Tracheal epithelial cell (primary cell): ENCODE results near the gene WNT8B. TPM values are rescaled to one million over a fixed set of nuclear protein-coding genes. Genes with fewer than 3 reads are reported as not detected.

ENCODE experiments used
- total RNA-seq: library from RNA; depleted of rRNA; stranded (reverse); fragments of >200 nt; gene quantifications from 2 replicates; pipeline ENCODE4 v1.2.1, GENCODE V29; 2014

The WNT8B gene, protein sequence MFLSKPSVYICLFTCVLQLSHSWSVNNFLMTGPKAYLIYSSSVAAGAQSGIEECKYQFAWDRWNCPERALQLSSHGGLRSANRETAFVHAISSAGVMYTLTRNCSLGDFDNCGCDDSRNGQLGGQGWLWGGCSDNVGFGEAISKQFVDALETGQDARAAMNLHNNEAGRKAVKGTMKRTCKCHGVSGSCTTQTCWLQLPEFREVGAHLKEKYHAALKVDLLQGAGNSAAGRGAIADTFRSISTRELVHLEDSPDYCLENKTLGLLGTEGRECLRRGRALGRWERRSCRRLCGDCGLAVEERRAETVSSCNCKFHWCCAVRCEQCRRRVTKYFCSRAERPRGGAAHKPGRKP
- not detected in 2 replicates for total RNA-seq

DNA sequence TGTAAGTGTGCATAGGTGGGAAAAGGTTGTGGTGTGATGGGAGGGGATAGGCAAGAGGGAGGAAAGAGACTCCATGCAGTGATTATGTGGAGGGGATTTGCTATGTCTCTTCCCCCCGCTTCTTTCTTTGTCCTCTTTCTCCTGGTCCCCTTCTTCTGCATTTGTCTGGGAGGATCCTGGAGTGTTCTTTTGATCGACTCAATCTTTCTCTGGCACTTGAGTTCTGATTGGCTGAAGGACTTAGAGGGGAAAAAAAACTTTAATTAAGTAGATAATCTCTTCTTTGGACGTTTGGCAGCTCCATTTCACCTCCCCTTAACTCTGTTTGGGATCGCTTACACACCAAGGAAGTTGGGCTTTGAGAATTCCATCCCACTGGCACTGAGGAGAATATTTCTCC lies at the start of gene WNT8B:
WNT8B (plus strand) TSS at position 301 of the 400 bp plus-strand sequence. CDS start 160 bp downstream, outside the sequence.

DNA sequence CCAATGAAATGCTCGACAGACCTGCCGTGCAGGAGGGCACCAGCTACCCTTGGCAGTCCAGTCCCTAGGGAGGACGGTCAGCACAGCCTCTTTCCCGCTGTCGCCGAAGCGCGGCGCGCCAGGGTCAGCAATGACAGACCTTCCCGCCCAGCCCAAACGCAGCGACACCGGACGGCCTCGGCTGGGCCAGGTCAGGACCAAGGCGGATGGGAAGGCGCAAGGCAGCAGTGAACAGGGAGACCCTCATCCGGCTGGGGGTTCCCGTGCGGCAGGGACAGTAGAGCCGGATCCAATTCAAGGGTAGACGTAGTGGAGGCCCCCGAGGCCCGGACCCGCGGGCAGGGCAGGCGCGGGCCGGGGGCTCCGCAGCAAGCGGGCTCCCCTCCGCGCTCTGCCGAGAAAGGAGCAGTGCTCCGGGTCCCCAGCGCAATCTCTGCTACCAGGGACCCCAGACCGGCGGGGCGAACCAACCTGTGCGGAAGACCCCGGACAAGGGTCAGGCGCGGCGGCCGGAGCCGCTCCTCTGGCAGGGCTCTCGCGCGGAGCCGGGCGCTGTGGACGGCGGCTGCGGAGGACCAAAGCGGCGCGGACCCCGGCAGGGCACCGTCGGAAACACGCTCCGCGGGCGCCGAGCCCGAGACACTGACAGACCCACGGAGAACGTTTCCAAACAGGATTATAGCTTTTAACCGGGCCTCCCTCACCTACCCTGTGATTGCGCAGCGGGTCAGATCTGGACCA lies 56.7 kb downstream of the WNT8B start, which contains the start of gene SEC31B:
SEC31B (minus strand) TSS at position 551 of the 741 bp plus-strand sequence. CDS start 2,909 bp downstream, outside the sequence.

DNA sequence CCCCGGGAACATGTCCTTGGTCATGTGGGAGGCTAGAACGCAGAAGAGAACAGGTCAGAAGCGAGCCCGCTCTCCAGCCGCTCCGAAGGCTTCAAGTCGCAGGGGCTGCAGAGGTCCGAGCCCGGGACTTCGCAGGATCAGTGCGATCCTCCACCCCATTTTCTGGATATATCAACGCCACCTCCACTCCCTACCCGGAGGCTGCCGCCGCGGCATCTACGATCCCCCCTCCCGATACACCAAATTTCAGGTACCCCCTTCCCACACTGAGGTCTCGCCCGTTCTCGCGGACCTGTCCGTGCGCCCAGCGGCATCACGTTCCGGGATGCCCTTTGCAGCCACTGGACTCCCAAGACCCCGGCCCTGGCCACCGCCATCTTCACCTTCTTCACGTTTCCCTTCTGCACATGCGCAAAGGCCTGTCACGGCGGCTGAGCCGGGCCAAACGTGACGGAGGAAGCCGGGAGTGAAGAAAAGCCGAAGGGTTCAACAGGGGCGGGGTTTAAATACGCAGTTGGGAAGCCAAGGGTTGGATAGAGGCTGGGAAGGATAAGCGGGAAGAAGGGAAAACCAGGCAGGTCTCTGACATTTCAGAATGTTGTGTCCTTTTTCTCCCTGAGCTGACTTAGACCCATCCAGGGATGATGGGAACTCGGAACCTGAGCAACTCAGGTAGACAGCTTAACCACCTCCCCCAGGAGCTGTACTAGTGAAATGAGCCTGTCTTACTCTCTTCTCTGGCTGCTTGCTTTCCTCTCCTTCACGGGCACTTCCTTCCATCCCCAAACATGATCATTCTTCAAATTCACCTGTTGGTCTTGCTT lies 66.9 kb downstream of the WNT8B start, which contains the start of gene NDUFB8:
NDUFB8 (minus strand) TSS at position 397 of the 824 bp plus-strand sequence; CDS start at position 377, 20 bp downstream.

Other genes starting within 250 kb of the WNT8B start
- 22.6 and 29.4 TPM in 2 replicates for gene CHUK, start 233.4 kb upstream of the WNT8B start, total RNA-seq
- gene CWF19L1, start 195.4 kb upstream of the WNT8B start, total RNA-seq = 24.1 and 30.1 TPM in 2 replicates
- gene BLOC1S2, start 176.3 kb upstream of the WNT8B start, total RNA-seq = 60.7 and 99.1 TPM in 2 replicates
- not detected in 2 replicates for gene PKD2L1, start 132.8 kb upstream of the WNT8B start, total RNA-seq
- gene SCD, start 115.8 kb upstream of the WNT8B start, total RNA-seq = 353 and 681 TPM in 2 replicates
- gene SEC31B, start 56.9 kb downstream of the WNT8B start, total RNA-seq = 0.43 and 2.4 TPM in 2 replicates
- gene NDUFB8, start 66.9 kb downstream of the WNT8B start, total RNA-seq = 86.7 and 108 TPM in 2 replicates
- gene HIF1AN, start 72.9 kb downstream of the WNT8B start, total RNA-seq = 6.0 and 6.7 TPM in 2 replicates